Spleen (tissue), 7 donors: ENCODE measurements around the gene PLXNB1.

Experiments used
- CTCF ChIP-seq, 11 experiments: fragments of 200-600 bp in 7 of 11; fragments of 450-650 bp in 4 of 11; sonication (generic) in 4 of 11; IDR thresholded peaks in 8 of 11; conservative IDR thresholded peaks in 3 of 11; 1 replicate in 7 of 11; 2 replicates in 4 of 11; pipeline versions ENCODE4 v1.4.0 to v1.8.0; 2016 to 2021; ENCODE audit warnings: antibody characterized with exemption in 11 of 11, inconsistent platforms in 4 of 11, mild to moderate bottlenecking in 1 of 11
- POLR2A ChIP-seq, 3 donors: fragments of 450-650 bp; IDR thresholded peaks; one replicate each; pipeline ENCODE4 v1.5.1; 2017; ENCODE audit warnings: antibody characterized with exemption in 3 of 3, mild to moderate bottlenecking in 1 of 3
- POLR2AphosphoS5 ChIP-seq, 3 donors: sonication (generic); formaldehyde crosslinking; IDR thresholded peaks; one replicate each; pipeline ENCODE4 v1.5.1; 2017; ENCODE audit warnings: antibody characterized with exemption in 3 of 3
- donor health status: DM: no; HTN: no; CAD: no; lungs with moderate emphysema.
- donor health status: DM: no; HTN: no; CAD: no.
- donor health status: DM: no; HTN: no; CAD: no.

DNA sequence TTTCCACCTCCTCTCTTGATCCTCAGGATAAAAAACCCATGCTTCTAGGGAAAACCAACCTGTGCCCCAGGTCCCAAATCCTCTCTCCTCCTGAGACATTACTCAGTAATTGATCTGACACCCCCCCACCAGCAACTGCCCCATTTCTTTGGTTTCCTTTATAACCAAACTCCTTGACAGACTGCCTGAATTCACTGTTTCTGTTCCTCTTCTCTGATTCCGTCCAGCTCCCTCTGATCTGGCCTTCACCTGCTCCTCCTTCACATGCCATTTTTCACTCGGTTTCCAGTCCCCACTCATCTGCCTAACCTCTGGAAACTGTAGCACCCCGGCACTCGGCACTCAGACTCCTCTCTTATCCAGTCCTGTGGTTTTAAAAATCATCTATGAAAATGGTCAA lies 7.9 kb upstream of the PLXNB1 start:
- no peak for TF ChIP-seq CTCF (IDR thresholded peaks at IDR 0.05 in 8 of 11, conservative IDR thresholded peaks at IDR 0.05 in 3 of 11)
- no peak for TF ChIP-seq POLR2AphosphoS5 (IDR thresholded peaks at IDR 0.05)
- no peak for TF ChIP-seq POLR2A (IDR thresholded peaks at IDR 0.05)
